Thoracic aorta (tissue), 2 donors: ENCODE results near the gene SLC39A11. TPM values are rescaled to one million over a fixed set of nuclear protein-coding genes. Genes with fewer than 3 reads are reported as not detected.

Experiments used
- ATAC-seq: fragments of 150-250 bp; one replicate; pipeline ENCODE4 v1.8.0; 2017; ENCODE audit warnings: low read depth; ENCODE audit not compliant: insufficient number of reproducible peaks, low FRiP score
- DNase-seq: peaks from one replicate; pipeline ENCODE4 v3.0.0-alpha.2; 2020; ENCODE audit warnings: low spot score
- H3K27ac ChIP-seq, 2 donors: fragments of 200-600 bp; sonication (generic); 1 replicate in 1 of 2; 2 replicates in 1 of 2; pipeline ENCODE4 v1.5.1; 2016; ENCODE audit warnings: mild to moderate bottlenecking in 2 of 2, moderate library complexity in 2 of 2
- H3K27me3 ChIP-seq: fragments of 200-600 bp; sonication (generic); replicated peaks from 2 replicates; pipeline ENCODE4 v1.6.0; 2016; ENCODE audit warnings: mild to moderate bottlenecking; ENCODE audit not compliant: insufficient read depth
- H3K36me3 ChIP-seq: fragments of 200-600 bp; sonication (generic); one replicate; pipeline ENCODE4 v1.5.1; 2016
- H3K4me1 ChIP-seq, 2 donors: fragments of 200-600 bp; sonication (generic); 1 replicate in 1 of 2; 2 replicates in 1 of 2; pipeline versions ENCODE4 v1.5.1 to v1.6.0; 2016; ENCODE audit warnings: low read depth in 2 of 2, mild to moderate bottlenecking in 1 of 2; ENCODE audit not compliant: control insufficient read depth in 1 of 2
- H3K4me3 ChIP-seq: fragments of 200-600 bp; sonication (generic); 2 replicates; pipeline ENCODE4 v1.5.1; 2016; ENCODE audit warnings: mild to moderate bottlenecking
- H3K9me3 ChIP-seq: fragments of 200-600 bp; sonication (generic); 2 replicates; pipeline ENCODE4 v1.5.1; 2016
- total RNA-seq, 2 donors: library from RNA; depleted of rRNA; stranded (reverse); fragments of >200 nt; gene quantifications; one replicate each; pipeline versions ENCODE4 v1.1.0 to v1.2.3, GENCODE V29; 2016
- TF ChIP-seq, protein P1 (sequence below): fragments of 200-600 bp; sonication (generic); IDR thresholded peaks from one replicate; pipeline ENCODE4 v1.5.1; 2019; ENCODE audit warnings: antibody characterized with exemption

Gene SLC39A11
- total RNA-seq, 2 donors from 2014 or later: 12.0 to 29.1 TPM

DNA sequence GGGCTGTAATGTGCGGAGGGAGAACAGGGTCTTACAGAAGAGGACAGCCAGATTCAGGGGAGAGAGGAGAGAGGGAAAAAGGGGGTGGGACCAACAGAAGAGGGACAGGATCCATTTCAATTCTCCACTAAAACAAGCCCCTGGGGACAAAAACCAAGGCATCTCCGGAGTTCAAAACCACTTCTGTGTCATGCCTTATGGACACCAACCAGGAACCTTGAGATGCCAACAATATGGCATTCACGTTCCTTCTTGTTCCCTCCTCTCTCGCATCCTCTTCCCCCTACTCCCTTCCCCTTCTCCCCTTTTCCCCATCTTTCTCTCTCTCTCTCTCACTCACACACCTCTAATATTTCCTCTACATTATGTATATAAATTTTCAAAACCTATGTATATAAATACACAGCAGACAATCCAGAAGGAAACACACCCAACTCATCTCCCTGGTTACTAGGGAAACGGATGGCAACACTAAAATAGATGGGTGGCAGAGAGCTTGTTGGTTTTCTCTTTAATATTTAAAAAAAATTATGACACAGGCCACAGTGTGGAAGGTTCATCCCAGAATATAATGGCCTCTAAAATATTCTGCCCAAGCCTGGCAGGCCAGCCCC is 123.1 kb downstream of the SLC39A11 start:
- no peak overlapping the region for H3K27ac ChIP-seq
- TF ChIP-seq, protein P1, sequence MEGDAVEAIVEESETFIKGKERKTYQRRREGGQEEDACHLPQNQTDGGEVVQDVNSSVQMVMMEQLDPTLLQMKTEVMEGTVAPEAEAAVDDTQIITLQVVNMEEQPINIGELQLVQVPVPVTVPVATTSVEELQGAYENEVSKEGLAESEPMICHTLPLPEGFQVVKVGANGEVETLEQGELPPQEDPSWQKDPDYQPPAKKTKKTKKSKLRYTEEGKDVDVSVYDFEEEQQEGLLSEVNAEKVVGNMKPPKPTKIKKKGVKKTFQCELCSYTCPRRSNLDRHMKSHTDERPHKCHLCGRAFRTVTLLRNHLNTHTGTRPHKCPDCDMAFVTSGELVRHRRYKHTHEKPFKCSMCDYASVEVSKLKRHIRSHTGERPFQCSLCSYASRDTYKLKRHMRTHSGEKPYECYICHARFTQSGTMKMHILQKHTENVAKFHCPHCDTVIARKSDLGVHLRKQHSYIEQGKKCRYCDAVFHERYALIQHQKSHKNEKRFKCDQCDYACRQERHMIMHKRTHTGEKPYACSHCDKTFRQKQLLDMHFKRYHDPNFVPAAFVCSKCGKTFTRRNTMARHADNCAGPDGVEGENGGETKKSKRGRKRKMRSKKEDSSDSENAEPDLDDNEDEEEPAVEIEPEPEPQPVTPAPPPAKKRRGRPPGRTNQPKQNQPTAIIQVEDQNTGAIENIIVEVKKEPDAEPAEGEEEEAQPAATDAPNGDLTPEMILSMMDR: no peak
- no peaks in the 10 kb centered on the region for H3K36me3 ChIP-seq
- DNase-seq (no peak), ATAC-seq (no peak)
- H3K27me3 ChIP-seq: no peaks in the 10 kb centered on the region
- no peaks in the 10 kb centered on the region for H3K4me1 ChIP-seq
- H3K9me3 ChIP-seq: no peaks in the 10 kb centered on the region
- no peak overlapping the region for H3K4me3 ChIP-seq

DNA sequence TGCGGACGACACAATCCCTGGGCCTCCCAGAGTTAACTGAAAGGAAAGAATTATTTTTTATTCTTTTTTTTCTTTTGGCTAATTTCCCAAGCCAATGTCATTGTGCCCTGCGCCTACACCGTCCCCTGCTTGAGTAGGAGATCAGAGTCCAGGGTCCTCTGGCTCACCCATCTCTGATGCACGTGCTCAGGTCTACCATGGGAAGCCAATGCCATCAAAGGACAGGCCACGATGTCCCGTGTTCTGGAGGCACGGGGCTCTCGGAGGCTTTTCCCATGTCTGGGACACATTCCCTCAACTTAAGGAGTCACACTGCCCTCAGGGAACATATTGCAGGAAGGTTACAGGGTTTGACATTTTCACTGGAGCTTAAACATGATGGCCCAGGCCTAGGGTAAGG is 123.7 kb downstream of the SLC39A11 start:
- no peak for ATAC-seq
- no peak for DNase-seq
- Histone ChIP-seq H3K4me1 (no peaks in the 10 kb centered on the region), H3K4me3 (no peak overlapping the region), H3K36me3 (no peaks in the 10 kb centered on the region), H3K9me3 (no peaks in the 10 kb centered on the region), H3K27me3 (no peaks in the 10 kb centered on the region), H3K27ac (no peak overlapping the region)
- TF ChIP-seq, protein P1: no peak

DNA sequence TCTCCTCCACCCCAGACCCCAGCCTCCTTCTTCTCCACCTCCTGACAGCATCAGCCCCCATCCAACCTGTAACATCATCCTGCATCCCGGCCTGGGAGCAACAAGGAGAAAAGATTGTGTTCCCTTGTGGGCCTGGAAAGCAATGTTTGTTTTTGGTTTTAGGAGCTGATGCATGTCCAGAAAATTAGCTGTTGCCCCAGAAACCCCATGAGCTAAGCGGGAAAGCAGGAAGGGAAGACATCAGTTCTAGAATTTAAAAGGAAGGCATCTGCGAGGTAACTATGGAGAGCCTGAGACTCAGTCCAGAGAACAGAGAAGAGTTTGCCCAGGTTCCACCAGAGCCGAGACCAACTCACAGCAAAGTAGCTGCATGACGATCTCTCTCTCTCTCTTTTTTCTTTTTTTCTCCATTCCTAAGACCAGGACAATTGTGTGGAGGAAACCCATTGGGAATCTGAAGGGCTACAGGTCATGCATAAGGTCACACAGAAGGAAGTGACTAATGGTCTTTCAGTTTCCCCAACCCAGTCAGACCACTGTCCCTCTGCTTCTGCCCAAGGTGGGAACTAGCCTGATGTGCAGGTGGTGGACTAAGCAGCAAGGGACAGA is 124.4 kb downstream of the SLC39A11 start:
- H3K27me3 ChIP-seq: no peaks in the 10 kb centered on the region
- H3K4me1 ChIP-seq: no peaks in the 10 kb centered on the region
- ATAC-seq: no peak
- no peaks in the 10 kb centered on the region for H3K36me3 ChIP-seq
- DNase-seq: no peak
- H3K4me3 ChIP-seq: no peak overlapping the region
- H3K27ac ChIP-seq: no peak overlapping the region
- TF ChIP-seq, protein P1: no peak
- H3K9me3 ChIP-seq: no peaks in the 10 kb centered on the region

DNA sequence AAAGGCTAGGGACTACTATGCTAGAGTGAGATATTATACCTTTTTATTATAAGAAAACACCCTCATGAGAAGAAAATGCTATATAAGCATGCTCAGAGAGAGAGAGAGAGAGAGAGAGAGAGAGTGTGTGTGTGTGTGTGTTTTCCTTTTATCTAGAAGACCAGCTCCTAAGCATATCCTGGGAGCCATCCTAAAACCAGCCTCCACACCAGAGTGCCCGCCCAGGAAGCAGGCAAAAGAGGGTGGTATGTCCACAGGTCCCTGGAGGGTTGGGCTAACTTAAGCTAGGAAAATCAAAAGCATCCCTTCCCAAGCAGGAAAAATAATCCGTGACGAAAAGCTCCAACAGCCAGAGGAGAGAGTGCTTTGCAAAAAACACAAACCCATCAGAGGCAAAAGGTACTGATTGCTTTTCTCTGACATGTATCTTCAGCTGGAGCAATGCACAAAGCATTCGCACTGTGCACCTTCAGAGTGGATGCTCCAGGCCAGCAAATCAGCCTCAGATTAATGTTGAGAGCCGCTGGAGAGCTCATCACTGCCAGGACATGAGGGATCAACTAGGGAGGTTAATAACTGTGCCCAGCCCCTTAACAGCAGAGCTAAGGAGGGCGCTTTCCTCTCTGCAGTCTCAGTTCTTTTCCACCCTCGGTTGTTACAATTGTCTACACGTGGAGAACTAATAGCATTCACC is 125.1 kb downstream of the SLC39A11 start:
- no peak overlapping the region for H3K4me3 ChIP-seq
- H3K36me3 ChIP-seq: no peaks in the 10 kb centered on the region
- no peaks in the 10 kb centered on the region for H3K27me3 ChIP-seq
- no peaks in the 10 kb centered on the region for H3K9me3 ChIP-seq
- TF ChIP-seq, protein P1: no peak
- no peaks in the 10 kb centered on the region for H3K4me1 ChIP-seq
- no peak for DNase-seq
- H3K27ac ChIP-seq: no peak overlapping the region
- ATAC-seq: no peak

DNA sequence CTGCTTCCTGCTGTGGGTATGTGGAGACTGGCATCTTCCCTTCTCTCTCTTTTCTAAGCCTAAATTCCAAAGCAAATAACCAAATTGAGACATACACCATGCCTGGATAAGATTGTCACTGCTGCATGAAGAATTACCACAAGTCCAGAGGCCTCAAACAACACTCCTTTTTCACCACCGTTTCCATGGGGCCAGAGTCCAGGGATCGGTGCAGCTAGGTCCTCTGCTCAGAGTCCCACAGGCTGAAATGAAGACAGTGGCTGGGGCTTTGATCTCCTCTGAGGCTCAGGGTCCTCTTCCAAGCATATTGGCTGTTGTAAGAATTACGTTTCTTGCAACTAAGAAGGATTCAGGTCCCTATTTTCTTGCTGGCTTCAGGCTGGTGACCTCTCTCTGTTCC is 130.4 kb downstream of the SLC39A11 start:
- no peaks in the 10 kb centered on the region for H3K27me3 ChIP-seq
- H3K36me3 ChIP-seq: no peaks in the 10 kb centered on the region
- TF ChIP-seq, protein P1: no peak
- no peaks in the 10 kb centered on the region for H3K9me3 ChIP-seq
- no peak overlapping the region for H3K27ac ChIP-seq
- ATAC-seq (no peak), DNase-seq (no peak)
- no peak overlapping the region for H3K4me3 ChIP-seq
- no peaks in the 10 kb centered on the region for H3K4me1 ChIP-seq
